ENCODE results near the gene PRKAA1. TPM values are rescaled to one million over a fixed set of nuclear protein-coding genes. Genes with fewer than 3 reads are reported as not detected.
A peak's percentile ranks its signal among the peaks of the same experiment; 100 is the strongest.

The PRKAA1 gene
- polyA plus RNA-seq, 3 donors, result 23.4 to 32.8 (median 29.6) TPM

DNA sequence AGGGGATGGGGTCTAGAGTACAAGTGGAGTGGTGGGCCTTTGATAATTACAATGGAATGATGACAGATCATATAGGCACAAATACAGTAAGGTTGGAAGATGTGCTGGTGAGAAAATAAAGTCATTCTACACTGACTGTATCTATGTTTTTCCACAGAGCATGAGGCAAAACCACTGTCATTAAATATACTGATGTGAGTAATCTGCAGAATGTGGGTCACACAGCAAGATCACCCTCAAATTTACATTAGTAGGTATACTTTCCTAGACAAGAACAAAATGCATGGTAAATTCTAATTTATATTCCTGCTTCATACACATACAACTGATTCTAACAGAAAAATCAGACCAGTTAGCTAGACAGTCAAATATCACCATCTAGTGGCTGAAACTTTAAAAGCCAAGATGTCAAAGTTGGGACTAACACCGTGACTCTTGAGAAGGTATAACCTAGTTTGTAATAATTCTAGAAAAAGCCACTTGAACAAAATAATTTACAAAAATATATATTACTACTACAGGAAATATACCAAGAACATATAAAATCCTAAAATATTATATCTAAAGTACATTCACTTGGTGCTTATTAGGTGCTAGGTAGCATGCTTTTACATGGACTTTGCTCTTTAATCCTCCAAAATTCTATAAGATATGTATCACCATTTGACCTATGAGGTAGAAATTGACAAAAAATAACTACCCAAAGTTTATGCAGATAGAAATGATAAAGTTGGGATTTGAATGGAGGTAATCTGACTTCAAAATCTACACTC lies 61.9 kb downstream of the PRKAA1 start:
- Histone ChIP-seq H3K4me2 (replicated peaks; ENCODE audit: extremely low read depth, low read length, poor library complexity, severe bottlenecking) (no peak overlapping the region), H3K79me2 (ENCODE audit: insufficient read depth, low read length) (no peaks in the 10 kb centered on the region), H3K4me3 (replicated peaks in 1 of 3; ENCODE audit: low read depth in 2 of 3, low read length in 3 of 3) (no peak overlapping the region), H3K27me3 (ENCODE audit: control insufficient read depth in 2 of 2, insufficient read depth in 2 of 2, low read length in 2 of 2) (no peaks in the 10 kb centered on the region), H2AFZ (ENCODE audit: insufficient read depth, low read depth, low read length, poor library complexity, severe bottlenecking) (no peak overlapping the region), H3K4me1 (ENCODE audit: control insufficient read depth in 1 of 2, insufficient read depth in 2 of 2, low read length in 2 of 2) (peaks cover 8 to 13% of the 10 kb centered on the region in 2 donors), H3K9ac (ENCODE audit: insufficient read depth, low read length, poor library complexity, severe bottlenecking) (no peak overlapping the region), H4K20me1 (ENCODE audit: insufficient read depth, low read length) (no peaks in the 10 kb centered on the region), H3K36me3 (replicated peaks in 1 of 2; ENCODE audit: control insufficient read depth in 1 of 2, insufficient read depth in 2 of 2, low read length in 2 of 2) (peaks cover 8 to 29% of the 10 kb centered on the region in 2 donors), H3K27ac (ENCODE audit: low read depth in 1 of 2, low read length in 2 of 2) (no peak overlapping the region), H3K9me3 (replicated peaks in 1 of 2; ENCODE audit: control insufficient read depth in 1 of 2, insufficient read depth in 1 of 2, low read length in 2 of 2) (peaks cover 0 to 13% of the 10 kb centered on the region in 2 donors)
- TF ChIP-seq, protein P1, sequence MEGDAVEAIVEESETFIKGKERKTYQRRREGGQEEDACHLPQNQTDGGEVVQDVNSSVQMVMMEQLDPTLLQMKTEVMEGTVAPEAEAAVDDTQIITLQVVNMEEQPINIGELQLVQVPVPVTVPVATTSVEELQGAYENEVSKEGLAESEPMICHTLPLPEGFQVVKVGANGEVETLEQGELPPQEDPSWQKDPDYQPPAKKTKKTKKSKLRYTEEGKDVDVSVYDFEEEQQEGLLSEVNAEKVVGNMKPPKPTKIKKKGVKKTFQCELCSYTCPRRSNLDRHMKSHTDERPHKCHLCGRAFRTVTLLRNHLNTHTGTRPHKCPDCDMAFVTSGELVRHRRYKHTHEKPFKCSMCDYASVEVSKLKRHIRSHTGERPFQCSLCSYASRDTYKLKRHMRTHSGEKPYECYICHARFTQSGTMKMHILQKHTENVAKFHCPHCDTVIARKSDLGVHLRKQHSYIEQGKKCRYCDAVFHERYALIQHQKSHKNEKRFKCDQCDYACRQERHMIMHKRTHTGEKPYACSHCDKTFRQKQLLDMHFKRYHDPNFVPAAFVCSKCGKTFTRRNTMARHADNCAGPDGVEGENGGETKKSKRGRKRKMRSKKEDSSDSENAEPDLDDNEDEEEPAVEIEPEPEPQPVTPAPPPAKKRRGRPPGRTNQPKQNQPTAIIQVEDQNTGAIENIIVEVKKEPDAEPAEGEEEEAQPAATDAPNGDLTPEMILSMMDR (IDR thresholded peaks at IDR 0.05), result peak; percentile 79
- Mint-ChIP-seq H3K27ac (peak overlapping the region in 2 of 7 donors; percentile 9 to 51), H3K36me3 (peaks cover 33 to 36% of the 10 kb centered on the region in 2 donors), H3K27me3 (ENCODE audit: low read depth in 3 of 3) (peaks cover 0 to 2% (median 0%) of the 10 kb centered on the region in 3 donors), H3K9me3 (peaks cover 0 to 6% (median 2%) of the 10 kb centered on the region in 7 donors), H3K4me1 (peaks cover 10% of the 10 kb centered on the region), H3K4me3 (no peak overlapping the region)
- WGBS (ENCODE audit: insufficient coverage), result no CpG with 5 or more reads among the region's 1 CpG
- peak; percentile 23 to 65 (median 47) for DNase-seq
- intact Hi-C loops (cut with micrococcal nuclease), result loop anchor here in 1 of 2 donors (10.0 kb wide), 2 partner anchors 1021 to 1151 kb away; no protein-coding TSS in a partner anchor

DNA sequence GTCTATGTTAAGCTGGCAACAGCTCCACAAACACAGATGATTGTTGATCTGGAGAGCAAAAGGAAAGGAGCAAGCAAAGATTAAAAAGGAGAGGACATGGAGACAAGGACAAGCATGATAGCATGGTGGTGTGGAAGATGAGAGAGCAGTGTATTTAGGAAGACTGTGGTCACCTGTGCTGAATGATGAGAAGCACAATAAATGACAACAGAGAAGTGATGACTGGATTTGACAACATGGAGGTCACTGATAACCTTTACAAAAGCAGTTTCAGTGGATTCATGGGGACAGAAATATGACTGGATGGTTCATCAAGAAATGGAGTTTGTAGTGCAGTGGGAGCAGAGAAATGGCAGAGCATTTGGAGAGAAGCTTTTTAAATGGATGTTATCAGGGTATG lies 62.6 kb downstream of the PRKAA1 start:
- Mint-ChIP-seq H3K9me3 (peaks cover 0 to 5% (median 2%) of the 10 kb centered on the region in 7 donors), H3K27me3 (ENCODE audit: low read depth in 3 of 3) (peaks cover 0 to 2% (median 0%) of the 10 kb centered on the region in 3 donors), H3K36me3 (peaks cover 27 to 32% of the 10 kb centered on the region in 2 donors), H3K4me3 (no peak overlapping the region), H3K27ac (peak overlapping the region in 3 of 7 donors; percentile 4 to 51 (median 6)), H3K4me1 (peaks cover 10% of the 10 kb centered on the region)
- H2AFZ ChIP-seq (ENCODE audit: insufficient read depth, low read depth, low read length, poor library complexity, severe bottlenecking), result no peak overlapping the region
- DNase-seq, result no peak
- peaks cover 0 to 7% of the 10 kb centered on the region in 2 donors for H3K9me3 ChIP-seq (replicated peaks in 1 of 2; ENCODE audit: control insufficient read depth in 1 of 2, insufficient read depth in 1 of 2, low read length in 2 of 2)
- no peaks in the 10 kb centered on the region for H3K79me2 ChIP-seq (ENCODE audit: insufficient read depth, low read length)
- no peaks in the 10 kb centered on the region for H4K20me1 ChIP-seq (ENCODE audit: insufficient read depth, low read length)
- TF ChIP-seq, protein P1 (IDR thresholded peaks at IDR 0.05), result no peak
- H3K4me1 ChIP-seq (ENCODE audit: control insufficient read depth in 1 of 2, insufficient read depth in 2 of 2, low read length in 2 of 2), result peaks cover 8 to 13% of the 10 kb centered on the region in 2 donors
- H3K36me3 ChIP-seq (replicated peaks in 1 of 2; ENCODE audit: control insufficient read depth in 1 of 2, insufficient read depth in 2 of 2, low read length in 2 of 2), result peaks cover 2 to 24% of the 10 kb centered on the region in 2 donors
- no peak overlapping the region for H3K9ac ChIP-seq (ENCODE audit: insufficient read depth, low read length, poor library complexity, severe bottlenecking)
- H3K27ac ChIP-seq (ENCODE audit: low read depth in 1 of 2, low read length in 2 of 2), result no peak overlapping the region
- intact Hi-C loops (cut with micrococcal nuclease), result loop anchor here in 1 of 2 donors (10.0 kb wide), 2 partner anchors 1021 to 1151 kb away; no protein-coding TSS in a partner anchor
- no peaks in the 10 kb centered on the region for H3K27me3 ChIP-seq (ENCODE audit: control insufficient read depth in 2 of 2, insufficient read depth in 2 of 2, low read length in 2 of 2)
- H3K4me3 ChIP-seq (replicated peaks in 1 of 3; ENCODE audit: low read depth in 2 of 3, low read length in 3 of 3), result no peak overlapping the region
- H3K4me2 ChIP-seq (replicated peaks; ENCODE audit: extremely low read depth, low read length, poor library complexity, severe bottlenecking), result no peak overlapping the region

Data from CD14-positive monocyte (primary cell).